H54 (cell line): ENCODE data around the gene PIEZO2.

Experiments
- DNase-seq: peaks from one replicate; pipeline ENCODE4 v3.0.0; 2011; ENCODE audit warnings: low spot score, mixed read lengths; ENCODE audit not compliant: insufficient read length
- FAIRE-seq: peaks from 3 replicates; lab custom pipeline; 2011; peaks lifted over from hg19 to GRCh38; lab: Jason Lieb, UNC
- POLR2A ChIP-seq: IDR thresholded peaks from 2 replicates; pipeline ENCODE4 v1.6.1; 2011; ENCODE audit warnings: low read depth, mild to moderate bottlenecking, low read length

PIEZO2 gene

DNA sequence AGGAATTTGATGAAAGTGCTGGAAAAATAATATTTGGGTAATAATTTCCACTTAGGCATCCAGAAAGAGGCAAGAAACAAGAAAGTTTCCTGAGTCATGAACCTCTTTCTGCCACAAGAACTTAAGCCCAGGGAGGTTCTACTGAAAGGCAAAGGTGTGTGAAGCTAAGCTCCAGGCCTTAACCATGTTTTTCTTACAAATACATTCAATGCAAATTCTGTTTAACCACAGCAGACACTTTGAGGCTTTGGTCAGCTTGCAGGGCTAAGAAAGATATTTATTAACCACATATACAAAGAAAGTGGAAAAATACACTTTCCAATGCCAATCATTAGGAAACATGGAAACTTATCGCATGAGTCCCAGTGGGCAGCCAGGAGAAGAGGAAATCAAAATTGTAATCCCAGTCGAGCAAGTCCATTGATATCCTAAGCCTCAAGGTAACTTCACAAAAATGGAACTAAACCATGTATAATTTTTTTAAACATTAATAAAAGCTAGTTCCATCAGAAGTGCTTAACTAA, 68.3 kb downstream of the PIEZO2 start:
- FAIRE-seq (no peak), DNase-seq (no peak)
- no peak for TF ChIP-seq POLR2A

DNA sequence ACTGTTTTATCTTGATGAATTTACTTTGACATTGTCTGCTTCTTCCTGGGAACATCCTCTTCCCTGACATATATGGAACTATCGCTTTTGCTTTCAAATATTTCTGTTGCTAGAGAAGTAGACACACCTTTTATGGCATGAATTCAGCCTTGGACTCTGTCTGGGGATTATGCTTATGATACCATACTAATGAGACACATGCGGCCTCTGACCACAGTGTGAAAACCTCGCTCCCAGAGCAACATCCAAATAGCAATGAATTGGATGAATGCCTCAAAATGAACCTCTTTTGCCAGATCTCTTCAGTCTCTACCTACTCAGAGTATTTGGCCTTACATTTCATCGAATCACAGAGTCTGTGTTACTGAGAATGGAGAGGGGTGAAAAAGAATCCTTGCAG, 70.9 kb downstream of the PIEZO2 start:
- no peak for TF ChIP-seq POLR2A
- DNase-seq (no peak), FAIRE-seq (no peak)

DNA sequence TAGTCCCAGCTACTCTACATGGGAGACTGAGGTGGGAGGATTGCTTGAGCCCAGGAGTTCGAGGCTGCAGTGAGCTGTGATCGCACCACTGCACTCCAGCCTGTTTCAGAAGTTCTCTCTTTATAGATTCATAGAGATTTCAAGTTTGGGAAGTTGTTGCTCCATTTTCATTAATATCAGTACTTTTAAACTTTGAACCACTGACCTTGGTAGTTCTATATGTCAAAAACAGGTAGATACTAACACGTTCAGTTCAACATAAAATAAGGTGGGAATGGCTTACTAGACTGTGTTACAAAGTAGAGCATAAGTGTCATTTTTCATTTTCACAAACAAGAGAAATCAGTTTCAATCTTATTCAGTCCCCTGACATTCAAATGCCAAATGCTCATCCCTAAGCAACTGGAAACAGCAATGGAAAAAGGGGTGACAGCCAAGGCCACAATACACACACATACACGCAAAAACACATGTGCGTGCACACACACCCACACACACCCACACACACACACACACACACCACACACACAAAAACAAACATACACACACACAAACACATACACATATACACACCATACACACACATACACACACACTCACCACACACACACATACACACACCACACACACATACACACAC, 71.7 kb downstream of the PIEZO2 start:
- DNase-seq (no peak), FAIRE-seq (no peak)
- TF ChIP-seq POLR2A: no peak

DNA sequence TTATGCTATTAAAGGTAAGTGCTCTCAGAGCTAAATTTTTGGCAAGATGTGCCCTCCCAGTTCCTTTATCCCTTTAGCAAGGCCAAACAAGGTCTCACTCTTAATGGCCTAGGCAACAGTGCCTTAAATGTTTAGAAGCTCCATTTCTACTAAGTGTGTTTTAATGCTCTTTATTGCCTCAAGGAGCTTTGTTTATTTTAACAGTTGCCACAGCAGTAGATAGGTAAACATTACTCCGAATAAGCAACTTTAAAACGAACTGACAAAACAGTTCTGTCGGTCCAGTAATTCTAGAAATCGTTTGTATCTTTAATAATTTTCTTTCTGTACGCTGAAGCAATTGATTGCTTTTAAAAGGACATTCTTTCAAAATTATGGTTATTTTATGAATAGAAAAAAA, 74.5 kb downstream of the PIEZO2 start:
- DNase-seq (no peak), FAIRE-seq (no peak)
- TF ChIP-seq POLR2A: no peak

DNA sequence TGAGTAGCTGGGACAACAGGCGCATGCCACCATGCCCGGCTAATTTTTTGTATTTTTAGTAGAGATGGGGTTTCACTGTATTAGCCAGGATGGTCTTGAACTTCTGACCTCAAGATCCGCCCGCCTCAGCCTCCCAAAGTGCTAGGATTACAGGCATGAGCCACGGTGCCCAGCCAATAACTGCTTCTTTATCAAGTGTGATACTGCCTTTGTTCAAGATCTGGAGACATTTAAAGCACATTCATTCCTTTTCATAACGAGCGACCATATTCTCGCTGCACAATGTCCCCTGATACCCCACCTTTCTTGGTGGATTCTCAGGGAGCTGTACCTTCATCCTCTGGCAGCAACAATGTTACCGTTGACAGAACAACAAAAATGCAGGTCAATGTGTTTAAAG, 75.4 kb downstream of the PIEZO2 start:
- no peak for TF ChIP-seq POLR2A
- FAIRE-seq (no peak), DNase-seq (no peak)

- TF ChIP-seq POLR2A: no peak
- no peak for DNase-seq
- no peak for FAIRE-seq
Measured at GRCh38 chr18:11072632-11073031, 76.7 kb downstream of the PIEZO2 start.

DNA sequence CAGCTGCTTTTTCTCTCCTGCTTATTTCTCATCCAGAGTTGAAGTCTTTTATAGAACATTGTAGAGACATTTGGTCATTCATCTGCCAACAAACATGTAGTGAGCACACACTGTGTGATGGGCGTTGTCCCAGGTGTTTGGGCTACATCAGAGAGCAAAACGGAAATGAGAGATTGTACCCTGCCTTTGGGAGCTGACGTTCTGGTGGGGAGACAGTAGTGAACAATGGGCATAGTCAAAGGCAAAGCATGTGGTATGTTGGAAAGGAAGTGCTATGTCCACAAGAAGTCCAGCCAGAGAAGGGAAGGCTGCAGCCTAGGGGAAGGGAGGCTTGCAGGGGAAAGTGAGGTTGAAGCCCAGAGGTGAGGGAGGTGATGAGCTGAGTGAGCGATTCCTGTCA, 78.1 kb downstream of the PIEZO2 start:
- no peak for TF ChIP-seq POLR2A
- DNase-seq (no peak), FAIRE-seq (no peak)

GRCh38 chr18:11070593-11070992, 78.8 kb downstream of the PIEZO2 start:
- no peak for TF ChIP-seq POLR2A
- FAIRE-seq: no peak

GRCh38 chr18:11066038-11066437, 83.3 kb downstream of the PIEZO2 start:
- no peak for FAIRE-seq
- TF ChIP-seq POLR2A: no peak

More at GRCh38 chr18:11070593-11070992, 78.8 kb downstream of the PIEZO2 start:
- DNase-seq: no peak

GRCh38 chr18:11064727-11065460, 84.5 kb downstream of the PIEZO2 start:
- no peak for FAIRE-seq
- no peak for DNase-seq
- no peak for TF ChIP-seq POLR2A

More at GRCh38 chr18:11066038-11066437, 83.3 kb downstream of the PIEZO2 start:
- no peak for DNase-seq

DNA sequence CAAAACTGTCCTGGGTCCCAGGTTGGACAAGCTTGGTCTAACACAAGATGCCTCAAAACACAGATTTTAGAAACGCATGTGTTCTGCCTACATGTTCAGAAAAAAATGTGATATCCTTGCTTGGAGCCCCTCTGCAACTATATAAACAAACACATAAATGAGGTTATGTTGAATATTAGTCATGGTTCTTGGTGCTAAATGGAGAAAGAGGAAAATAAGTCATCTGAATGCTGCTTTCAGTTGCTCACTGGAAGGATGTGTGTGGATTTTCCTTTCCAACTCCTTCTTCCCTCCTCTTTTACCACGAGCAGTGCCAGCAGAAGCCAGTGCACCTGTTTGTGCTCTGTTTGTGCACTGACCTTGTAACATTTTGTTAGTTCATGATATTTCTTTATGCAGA, 85.3 kb downstream of the PIEZO2 start:
- TF ChIP-seq POLR2A: no peak
- no peak for FAIRE-seq
- DNase-seq: no peak

DNA sequence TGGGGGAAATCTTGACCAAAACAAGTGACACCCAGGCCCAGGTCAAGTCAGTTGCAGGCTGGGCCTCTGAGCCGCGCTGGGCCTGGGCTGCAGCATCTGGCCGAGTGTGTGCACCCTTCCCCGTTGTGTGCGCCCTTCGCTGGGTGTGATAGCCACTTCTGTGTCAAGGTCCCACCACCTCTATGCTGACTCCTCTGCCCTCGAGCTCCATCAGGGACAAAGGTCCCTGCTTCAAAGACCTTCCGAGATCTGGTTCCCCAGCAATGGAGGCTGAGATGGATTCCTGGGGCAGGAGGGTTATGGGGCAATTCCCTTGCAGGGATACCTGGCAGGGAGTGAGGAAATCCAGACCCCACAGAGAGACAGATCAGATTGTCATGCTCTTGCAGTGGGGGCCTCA, 93.6 kb downstream of the PIEZO2 start:
- DNase-seq (no peak), FAIRE-seq (no peak)
- no peak for TF ChIP-seq POLR2A

DNA sequence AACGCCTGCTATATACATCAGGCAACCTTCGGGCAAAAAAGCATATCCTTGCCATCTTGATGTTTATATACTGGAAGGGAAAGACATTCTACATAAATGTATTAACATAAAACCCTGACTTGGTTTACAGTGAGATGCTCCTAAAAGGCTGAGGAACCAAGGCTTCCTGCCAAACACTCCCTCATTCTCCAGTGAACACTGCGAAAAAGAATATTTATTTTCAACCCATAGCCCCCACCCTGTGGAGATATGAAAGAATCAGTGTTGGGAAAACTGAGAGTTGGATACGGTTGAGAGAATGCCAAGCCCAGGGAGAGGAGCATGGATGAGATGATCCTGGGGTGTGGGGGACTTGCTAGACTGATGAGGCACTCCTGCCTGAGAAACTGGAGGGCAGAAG, 94.9 kb downstream of the PIEZO2 start:
- no peak for TF ChIP-seq POLR2A
- no peak for DNase-seq
- FAIRE-seq: no peak

DNA sequence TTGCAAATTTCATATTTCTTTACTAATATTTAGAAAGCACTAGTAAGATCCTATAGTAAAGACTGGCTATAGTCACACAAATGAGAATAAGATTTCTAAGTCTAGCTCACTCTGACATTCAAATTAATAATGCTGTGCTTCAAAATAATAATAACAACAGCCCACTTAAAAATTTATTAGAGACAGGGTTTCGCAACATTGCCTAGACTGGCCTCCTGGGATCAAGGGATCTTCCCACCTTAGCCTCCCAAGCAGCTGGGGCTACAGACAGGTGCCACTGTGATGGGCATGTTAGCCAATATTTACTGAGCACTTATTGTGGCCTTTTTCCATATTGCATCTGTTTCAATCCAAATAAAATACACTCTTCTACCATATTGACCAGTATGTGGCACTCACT, 96.1 kb downstream of the PIEZO2 start:
- TF ChIP-seq POLR2A: no peak
- no peak for DNase-seq
- no peak for FAIRE-seq

GRCh38 chr18:11052800-11053199, 96.6 kb downstream of the PIEZO2 start:
- FAIRE-seq (peak; percentile 43), DNase-seq (peak; percentile 23)
- TF ChIP-seq POLR2A: no peak
